Transverse colon (tissue), 4 donors: ENCODE data around the gene AKR1E2.

ENCODE experiments used
- POLR2AphosphoS5 ChIP-seq, 3 donors: sonication (generic); formaldehyde crosslinking; IDR thresholded peaks; one replicate each; pipeline ENCODE4 v1.6.1; 2016; ENCODE audit warnings: antibody characterized with exemption in 3 of 3
- TF ChIP-seq, protein P1 (sequence below), 5 experiments: fragments of 200-600 bp in 3 of 5; fragments of 450-650 bp in 2 of 5; sonication (generic) in 3 of 5; IDR thresholded peaks; 1 replicate in 2 of 5; 2 replicates in 3 of 5; pipeline ENCODE4 v1.5.1; 2016 to 2017; ENCODE audit warnings: antibody characterized with exemption in 5 of 5, inconsistent platforms in 3 of 5, mild to moderate bottlenecking in 2 of 5, moderate library complexity in 1 of 5

DNA sequence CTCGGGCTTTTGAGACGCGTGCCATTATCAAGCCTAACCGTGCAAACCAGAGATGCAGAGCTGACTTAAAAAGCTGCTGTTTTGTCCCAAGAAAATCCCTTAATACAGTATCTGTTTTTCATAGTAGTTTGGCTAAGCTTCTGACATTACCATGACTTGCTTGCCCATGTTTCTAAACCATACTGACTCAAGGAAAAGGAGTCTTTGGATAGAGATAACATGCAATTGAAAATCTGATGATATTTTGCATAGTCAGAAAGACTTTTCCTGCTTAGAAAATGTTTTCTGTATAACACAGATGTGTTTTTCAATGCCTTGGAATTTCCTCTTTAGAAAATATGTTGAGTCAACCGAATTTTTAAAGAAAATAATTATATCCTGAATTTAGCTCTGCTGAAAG is 21.5 kb upstream of the AKR1E2 start:
- TF ChIP-seq, protein P1, sequence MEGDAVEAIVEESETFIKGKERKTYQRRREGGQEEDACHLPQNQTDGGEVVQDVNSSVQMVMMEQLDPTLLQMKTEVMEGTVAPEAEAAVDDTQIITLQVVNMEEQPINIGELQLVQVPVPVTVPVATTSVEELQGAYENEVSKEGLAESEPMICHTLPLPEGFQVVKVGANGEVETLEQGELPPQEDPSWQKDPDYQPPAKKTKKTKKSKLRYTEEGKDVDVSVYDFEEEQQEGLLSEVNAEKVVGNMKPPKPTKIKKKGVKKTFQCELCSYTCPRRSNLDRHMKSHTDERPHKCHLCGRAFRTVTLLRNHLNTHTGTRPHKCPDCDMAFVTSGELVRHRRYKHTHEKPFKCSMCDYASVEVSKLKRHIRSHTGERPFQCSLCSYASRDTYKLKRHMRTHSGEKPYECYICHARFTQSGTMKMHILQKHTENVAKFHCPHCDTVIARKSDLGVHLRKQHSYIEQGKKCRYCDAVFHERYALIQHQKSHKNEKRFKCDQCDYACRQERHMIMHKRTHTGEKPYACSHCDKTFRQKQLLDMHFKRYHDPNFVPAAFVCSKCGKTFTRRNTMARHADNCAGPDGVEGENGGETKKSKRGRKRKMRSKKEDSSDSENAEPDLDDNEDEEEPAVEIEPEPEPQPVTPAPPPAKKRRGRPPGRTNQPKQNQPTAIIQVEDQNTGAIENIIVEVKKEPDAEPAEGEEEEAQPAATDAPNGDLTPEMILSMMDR (IDR thresholded peaks at IDR 0.05) = no peak
- TF ChIP-seq POLR2AphosphoS5 (IDR thresholded peaks at IDR 0.05) = no peak
